CD4-positive, alpha-beta T cell treated with Interferon alpha-2 for 1 hour (primary cell): ENCODE measurements around the gene SMYD1.

ENCODE experiments used
- DNase-seq, 2 donors: peaks; one replicate each; pipeline ENCODE4 v3.0.0-alpha.2; 2020 to 2022

The SMYD1 gene

DNA sequence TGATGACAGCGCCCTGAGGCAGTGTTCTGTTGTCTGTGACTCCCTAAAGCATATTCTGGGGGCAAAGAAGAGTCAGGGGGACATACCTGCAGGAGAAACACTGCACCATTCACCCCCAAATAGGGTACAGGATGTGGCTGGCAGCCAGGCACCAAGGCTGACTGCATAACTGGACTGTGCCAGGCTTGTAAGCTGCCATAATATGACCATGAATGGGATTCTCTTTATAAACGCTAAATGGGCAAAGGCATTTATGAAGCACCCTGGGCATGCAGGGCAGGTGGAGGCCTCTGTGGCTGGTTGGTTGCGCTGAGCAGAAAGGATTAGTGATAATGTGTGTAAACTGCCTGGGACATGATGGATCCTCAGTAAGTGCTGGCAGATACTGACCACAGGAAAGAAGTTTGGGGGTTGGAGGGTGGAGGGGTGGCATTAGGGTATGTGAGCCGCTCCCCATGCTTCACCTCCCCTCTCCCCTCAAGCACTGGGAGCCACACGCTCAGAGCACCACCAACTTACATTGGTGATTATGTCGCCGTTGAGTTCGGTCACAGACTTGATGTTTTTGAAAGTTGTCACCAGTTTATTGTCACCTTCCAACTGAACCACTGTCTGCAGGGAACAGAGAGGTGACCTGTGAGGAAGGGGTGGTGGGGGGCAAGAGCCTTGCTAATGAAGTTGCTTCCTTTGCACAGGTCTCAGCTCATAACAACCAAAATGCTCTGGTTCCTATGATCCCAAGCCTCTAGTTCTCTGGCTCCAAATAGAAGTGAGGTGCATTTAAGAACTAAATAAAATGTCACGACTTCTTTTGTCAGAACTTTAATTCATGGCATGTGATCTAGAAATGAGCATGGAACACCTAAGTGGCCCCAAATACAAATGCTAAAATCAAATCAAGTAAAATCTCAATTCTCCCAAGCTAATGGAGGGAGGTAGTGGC, 56.6 kb downstream of the SMYD1 start:
- no peak for DNase-seq

DNA sequence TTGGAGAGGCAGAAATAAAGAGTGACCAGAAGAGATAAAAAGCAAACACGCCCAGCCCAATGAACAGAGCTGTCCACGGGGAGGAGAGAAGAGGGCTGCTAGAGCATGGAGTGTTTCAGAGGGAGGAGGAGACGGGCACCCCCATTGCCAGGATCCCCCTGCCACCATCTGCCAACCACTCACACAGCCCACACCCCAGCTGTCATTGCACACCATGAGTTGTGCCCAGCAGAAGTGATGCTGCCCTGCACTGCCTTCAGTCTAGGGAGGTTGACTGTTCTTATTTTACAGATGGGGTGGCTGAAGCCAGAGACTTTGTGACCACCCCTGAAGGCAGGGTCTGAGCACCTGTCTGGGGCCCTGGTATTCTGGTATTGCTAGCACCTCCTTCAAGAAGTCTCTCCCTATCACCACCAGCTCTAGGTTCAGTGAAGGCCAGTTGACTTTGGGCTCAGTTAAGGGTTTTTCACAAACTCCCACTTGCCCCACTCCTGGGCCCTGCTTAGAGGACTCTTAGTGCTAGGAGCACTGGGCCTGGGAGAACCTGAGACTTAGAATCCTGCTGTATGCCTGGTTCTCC, 57.8 kb downstream of the SMYD1 start:
- no peak for DNase-seq

DNA sequence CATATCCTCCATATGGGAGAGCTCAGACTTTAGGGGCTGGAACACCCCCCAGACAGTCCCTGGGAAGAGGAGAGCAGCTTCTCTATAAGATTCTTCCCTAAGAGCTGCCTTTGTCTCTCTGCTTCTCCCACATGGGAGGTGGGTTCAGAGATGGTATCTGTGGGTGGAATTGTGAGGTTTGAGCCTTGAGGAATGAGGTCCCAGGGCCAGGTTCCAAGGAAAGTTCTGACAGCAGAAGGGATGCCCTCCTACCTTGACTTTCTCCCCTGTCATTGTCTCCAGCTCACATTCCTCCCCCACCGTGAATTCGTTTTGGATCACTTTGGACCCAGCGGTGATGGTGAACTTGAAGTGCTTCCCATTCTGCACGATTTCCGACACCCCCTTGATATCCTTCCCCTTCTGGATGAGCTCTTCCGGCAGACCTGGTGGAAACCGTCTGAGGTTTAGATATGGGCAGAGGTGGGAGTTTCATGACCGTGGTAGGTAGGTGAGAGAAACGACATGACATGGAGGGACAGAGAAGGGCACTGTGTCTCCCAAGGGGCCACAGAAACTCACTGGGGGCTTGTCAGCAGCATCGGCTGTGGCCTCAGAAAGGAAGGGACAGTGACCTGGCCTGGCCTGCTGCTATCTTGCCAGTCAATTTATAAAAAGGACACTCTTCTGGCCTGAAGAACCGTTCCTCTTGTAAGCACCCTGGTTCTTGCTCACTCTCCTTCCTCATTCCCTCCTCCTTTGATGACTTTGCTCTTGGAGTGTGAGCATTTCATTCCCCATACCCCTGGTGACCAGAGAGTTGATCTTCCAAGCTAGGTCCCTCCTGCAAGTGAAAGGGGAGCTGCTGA, 58.5 kb downstream of the SMYD1 start:
- no peak for DNase-seq

DNA sequence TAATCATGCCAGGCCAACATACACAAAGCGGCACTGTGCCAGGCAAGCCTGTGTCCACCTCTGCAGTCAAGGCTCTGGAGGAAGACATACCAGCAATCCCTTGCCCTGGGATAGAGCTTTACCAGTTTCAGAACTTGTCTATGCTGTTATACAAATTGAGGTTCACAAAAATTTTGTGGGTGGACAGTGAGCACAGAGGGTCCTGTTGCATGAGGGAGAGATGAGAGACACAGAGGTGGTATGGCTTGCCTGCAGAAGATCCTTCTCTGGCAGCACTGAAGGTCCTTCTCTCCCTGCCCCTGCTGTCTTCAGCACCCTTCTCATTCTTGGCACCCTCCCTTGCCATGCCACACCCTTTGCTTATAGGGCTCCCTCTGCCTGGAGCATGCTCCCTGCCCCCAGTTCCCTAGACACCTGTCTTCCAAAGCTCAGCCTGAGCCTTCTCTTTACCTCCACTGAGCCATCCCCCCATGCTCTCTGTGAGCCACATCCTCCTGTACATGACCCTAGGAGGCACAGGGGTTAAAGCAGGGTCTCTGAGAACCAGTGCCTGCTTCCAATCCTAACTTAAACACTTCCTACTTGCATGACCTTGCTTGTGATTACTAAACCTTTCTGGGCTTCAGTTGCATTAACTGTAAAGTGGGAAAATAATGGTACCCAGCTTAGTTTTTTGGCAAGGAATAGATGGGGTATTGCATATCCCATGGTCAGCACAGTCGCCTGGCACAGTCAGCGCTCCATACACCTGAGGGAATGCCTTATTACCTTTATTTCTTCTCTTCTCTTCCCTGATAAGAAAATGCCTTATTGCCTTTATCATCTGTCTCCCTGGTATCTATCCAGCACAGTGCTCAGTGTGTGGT, 59.4 kb downstream of the SMYD1 start:
- DNase-seq, result no peak

DNA sequence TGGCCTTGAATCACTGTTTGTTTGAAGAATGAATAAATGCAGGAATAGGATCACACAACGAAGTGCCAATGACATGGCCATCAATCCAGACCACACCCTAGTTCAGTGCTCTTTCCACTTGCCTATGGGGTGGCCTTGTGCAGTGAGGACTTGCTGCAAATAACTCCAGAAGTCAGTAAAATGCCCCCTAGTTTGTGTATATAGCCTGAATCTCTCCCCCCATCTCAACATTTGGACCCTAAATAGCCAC, 59.9 kb downstream of the SMYD1 start:
- no peak for DNase-seq

DNA sequence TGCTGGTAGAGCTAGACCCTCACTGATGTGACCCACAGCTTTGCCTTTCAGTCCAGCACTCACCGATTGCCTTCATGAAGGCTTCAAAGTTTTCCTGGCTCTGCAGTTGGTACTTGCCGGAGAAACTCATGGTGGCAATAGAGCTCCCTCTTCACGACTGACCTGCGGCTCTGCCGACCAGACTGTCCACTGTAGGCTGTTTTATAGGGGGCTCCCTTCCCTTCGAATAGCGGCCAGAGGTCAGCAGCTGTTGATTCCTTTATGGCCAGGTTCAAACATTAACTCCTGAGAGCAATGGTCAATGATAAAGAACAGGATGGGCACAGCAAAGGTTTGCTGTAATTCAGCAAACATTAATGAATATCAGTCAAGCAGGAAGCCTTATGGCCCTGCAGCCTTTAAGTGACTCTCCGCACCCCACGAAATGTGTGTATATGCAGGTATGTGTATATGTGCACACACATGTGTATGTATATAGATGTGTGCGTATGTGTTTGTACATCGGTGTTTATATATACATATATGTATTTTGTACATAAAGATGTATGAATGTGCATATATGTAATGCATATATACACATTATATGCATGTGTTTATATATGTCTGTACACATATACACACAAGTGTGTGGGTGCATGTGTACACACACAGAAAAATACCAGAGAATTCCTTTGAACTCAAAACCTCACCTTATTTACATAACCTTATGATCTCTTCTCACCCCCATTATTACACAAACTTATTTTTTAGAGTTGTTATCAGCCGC, 60.4 kb downstream of the SMYD1 start, which contains the start of gene FABP1:
Gene FABP1, minus strand, starts transcription at position 175 of the 766 bp plus-strand sequence. Its CDS starts 45 bp downstream, at position 130.
- no peak for DNase-seq

DNA sequence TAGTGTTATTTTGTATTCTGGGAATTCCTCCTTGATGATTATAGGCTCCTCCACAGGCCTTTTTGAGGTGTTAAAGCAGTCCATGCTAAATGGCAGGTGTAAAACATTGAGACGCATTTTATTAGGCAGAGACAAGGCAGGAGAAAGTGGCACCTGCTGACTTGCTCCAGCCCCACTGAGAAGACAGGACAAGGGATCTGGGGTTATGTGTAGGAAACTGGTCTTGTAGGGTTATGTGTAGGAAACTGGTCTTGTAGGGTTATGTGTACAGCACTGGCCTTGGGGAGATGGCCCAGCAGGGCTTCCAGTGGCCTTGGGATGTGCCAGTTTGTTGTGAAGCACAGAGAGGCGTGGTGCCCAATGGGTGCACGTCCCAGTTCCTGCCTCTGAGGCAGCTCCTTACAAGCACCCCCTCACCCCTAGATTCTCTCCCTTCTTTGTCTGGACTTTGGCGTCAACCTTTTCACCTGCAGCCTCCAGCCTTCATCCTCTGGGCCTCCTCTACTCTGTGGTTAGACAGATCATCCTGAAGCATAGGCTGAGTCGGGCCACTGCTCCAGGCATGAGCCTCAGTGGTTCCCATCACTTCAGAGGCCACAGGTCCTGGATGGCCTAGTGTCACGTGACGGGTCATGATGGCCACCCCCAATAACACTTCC, 61.2 kb downstream of the SMYD1 start:
- no peak for DNase-seq

DNA sequence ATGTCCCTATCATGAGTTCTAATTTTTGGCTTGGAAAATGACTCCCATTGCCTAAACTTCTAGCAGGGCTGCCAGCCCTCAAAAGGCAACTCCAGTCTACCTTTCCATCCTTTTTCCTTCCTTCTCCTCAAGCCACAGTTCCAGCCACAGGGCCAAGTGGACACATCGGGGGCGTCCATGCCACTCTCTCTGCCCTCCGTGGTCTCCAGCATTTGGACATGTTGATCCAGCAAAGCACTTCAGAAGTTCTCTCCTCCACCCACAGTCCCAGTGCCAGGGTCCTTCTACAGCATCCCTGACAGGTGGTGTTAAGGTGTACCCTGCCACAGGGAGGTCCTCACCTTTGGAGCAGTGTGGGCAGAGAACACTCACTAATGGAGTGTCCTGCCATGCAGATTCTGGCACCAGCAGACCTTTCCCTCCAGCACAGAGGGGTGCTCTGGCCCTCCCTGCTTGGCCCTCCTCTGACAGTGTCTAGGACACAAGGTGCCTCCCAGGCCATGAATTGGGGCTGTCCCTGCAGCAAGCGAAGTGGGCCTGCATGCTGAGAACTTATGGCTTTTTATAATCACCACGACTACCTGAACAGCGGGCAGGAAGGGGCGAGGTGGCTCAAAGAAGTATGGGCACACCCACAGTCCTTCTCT, 61.8 kb downstream of the SMYD1 start:
- DNase-seq, result no peak

DNA sequence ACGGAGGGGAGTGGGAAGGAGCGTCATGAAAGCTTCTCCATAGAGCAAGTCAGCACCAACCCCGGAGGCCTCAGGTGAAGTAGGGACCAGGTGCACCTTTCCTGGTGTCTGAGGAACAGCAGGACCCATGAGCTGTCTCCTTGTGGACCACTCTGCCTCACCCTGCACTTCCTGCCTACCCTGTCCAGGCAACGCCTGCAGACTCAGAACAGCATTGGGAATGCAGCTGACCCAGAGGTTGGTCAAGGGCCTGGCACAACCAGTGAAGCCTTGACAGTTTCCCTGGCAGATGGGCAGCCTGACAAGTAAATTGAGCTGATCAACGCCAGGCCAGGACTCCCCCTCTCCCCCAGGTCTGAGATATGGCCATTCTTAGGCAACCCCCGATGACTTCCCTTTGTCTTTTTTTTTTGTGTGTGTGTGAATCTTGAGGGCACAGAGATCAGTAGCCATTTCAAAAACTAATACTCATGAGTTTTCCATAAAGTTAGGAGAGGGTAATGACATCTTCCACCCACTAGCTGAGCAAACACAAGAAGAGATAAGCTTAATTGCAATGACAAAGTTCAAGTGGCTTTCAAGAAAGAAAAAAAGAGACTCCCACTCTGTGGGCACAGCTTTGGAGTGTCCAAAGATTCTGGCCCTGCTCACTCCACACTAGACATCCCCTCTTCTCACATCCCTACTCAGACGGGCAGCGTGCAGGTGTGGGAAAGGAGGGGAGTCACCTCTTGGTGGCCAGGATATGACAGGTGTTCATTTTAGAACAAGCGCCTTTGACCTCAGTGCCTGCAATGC, 63.8 kb downstream of the SMYD1 start:
- no peak for DNase-seq

DNA sequence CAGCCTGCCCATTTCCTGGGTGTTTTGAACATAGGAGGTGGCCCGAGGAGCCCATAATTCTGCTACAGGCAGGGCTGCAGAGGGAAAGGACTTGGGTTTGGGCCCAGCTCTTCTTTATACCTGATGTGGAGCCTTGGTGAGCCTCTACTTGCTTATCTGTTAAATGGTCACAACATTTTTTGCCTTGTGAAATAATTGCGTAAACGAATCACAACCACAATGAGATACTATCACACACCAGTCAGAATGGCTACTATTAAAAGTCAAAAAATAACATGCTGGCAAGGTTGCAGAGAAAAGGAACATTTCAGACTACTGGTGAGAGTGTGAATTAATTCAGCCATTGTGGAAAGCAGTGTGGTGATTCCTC, 64.4 kb downstream of the SMYD1 start:
- DNase-seq, result no peak

DNA sequence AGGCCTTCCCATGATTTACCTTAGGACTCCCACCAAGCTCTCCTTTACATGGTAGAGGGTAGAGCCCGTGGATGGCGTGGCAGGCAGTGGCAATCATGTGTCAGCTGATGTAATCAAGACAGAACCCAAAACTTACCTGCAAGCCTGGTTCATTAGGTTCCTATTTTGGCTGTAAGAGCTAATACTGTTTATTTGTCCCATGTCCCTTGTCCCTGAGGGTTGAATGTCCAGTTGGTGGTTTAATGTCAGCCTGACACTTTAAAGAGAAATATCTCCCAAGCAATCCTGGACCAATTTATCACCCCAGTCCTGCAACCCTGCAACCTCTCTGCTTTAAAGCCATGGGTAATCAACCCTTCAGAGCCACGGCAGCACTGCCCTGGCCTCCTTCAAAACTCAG, 66.2 kb downstream of the SMYD1 start:
- DNase-seq, result no peak

DNA sequence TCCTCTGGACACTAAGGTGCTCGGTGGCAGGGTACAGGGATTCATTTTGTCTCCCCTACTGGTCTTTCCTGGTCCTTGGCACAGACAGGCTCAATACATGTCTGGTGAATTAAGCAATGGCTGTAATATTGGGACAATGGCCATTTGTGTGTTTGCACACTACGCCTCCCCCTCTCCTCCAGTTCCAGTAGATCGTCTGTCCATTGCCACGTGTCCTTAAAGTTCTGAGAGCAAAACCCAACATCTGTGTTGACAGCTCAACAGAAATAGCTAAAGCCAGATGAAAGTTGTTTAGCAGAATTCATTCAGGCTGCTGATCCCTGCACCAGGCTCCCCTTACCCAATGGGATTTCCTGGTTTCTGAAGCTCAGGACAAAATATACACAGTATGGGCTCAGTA, 69.2 kb downstream of the SMYD1 start:
- no peak for DNase-seq

DNA sequence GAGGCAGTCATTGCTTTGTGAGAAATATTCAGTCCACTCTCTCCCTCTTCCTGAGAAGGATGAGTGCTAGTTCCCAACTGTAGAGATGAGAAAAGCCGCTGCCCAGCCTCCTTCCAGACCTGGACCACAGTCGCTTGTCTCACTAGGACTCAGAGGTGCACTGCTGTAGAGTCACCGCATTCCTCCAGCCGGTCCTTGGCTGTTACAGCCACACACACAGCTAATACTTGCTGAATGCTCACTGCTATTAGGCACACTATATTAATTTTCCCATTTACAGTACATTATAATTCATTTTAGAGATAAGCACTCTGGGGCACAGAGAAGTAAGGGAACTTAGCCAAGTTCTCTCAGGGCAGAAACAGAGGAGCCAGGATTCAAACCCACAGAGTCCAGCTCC, 70.2 kb downstream of the SMYD1 start:
- no peak for DNase-seq

DNA sequence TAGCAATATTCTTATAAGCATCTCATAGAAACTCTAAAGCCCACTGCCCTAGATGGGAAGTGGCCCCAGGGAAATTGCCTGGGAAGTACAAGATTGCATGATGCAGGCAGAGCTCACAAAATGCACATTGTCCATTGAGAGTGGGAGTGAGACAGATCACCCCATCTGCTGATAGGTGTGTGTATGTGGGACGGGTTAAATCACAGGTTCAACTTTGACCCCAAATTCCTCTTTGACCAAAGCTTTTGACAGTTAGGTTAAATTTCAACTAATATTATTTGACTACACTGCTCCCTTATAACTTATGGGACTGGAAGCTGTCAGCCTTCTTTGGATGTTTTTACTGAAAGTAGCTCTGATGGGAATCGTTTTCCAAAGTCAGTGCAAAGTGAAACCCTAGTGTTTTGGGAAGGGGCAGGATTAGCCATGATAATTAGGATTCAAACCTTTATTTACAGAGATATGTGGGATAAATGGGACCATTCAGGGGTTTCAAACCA, 71.6 kb downstream of the SMYD1 start:
- no peak for DNase-seq

DNA sequence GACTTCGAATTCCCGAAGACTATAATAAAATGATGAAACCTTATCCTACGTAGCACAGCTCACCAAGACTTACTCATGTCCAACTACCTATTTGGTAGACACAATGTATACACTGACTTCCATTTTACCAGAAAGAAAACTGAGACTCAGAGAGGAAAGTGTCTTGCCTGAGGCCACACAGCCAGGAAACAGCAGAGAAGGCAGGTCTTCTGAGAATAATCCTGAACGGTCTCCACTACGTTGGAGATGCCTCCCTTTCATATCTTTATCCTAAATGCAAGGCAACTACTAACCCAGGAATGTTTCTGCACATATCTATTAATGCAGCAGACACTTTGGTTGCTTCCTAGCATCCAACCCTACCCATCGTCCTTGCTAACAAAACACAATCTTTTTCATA, 72.2 kb downstream of the SMYD1 start:
- DNase-seq, result no peak

DNA sequence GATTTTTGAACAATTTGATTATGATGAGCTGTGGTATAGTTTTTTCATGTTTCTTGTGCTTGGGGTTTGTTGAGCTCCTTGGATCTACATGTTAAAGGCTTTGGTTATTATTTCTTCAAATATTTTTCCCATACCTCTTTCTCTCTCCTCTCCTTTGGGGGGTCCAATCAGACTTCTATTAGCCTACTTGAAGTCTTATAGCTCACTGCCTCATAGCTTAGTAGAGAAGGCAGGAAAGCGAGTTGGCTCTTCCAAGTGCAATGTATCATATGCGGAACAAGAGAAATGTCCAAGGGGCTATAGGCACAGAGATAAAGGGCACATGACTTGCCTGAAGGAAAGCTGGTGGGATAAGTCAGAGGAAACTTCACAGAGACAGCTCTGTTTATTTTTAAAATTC, 74.3 kb downstream of the SMYD1 start:
- no peak for DNase-seq

DNA sequence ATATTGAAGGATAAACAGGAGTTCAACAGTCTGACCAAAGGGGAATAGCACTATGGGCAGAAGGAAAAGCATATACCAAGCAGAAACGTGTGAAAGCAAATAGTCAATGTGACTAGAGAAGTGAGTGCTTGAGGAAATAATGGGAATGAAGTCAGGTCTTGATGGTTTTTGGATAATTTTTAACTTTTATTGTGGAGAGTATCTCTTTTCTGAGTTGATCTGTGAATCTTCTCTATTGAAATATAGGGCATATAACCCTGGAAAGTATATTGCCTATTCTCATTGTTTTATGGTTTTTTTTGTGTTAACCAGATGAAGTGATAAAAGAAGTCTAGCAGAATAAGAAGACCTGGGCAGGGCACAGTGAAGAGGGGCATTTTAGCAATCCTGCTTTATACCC, 76.6 kb downstream of the SMYD1 start:
- DNase-seq, result no peak

DNA sequence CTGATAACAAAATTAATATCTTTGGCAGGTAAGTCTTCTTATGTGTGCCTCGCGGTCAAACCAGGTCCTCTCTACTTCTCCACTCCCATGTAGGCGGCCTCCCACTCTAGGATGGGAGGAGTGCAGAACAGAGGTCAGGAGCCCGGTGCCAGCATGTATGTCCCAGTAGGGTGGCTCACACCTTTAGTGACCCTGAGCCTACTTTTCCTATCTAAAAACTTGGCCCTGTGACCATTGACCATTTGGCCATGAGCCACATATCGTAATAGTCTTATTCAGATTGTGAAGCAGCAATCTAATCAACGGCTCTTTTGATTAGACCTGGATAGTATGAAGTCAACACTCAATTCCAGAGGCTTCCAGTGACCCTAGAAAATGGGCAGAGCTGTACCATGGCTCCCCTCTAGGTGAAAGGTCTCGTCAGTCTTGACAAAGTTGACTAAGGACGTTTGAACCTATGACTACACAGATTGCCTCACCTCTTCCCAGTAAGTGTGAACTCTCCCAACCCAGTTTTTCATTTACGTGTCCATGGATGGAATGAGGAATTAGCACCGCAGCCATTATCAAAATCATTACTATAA, 77.4 kb downstream of the SMYD1 start:
- DNase-seq, result no peak

DNA sequence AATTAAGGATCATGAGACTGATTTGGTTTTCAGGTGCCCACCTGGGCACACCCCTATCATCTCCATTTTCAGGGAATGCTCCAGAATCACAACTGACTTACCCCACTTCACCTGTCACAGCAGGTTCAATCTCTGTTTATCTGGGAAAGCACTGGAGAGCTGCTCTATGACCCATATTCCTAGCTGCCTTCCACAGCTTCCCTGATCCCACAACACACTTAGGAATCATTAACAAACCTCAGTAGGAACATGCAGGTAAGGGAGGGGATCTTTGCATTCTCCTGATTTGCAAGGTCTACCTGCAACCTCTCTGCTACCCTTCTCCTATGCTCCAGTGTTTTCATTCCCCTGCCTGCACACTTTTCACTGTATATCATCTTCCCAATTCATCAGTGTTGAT, 79.0 kb downstream of the SMYD1 start:
- no peak for DNase-seq

DNA sequence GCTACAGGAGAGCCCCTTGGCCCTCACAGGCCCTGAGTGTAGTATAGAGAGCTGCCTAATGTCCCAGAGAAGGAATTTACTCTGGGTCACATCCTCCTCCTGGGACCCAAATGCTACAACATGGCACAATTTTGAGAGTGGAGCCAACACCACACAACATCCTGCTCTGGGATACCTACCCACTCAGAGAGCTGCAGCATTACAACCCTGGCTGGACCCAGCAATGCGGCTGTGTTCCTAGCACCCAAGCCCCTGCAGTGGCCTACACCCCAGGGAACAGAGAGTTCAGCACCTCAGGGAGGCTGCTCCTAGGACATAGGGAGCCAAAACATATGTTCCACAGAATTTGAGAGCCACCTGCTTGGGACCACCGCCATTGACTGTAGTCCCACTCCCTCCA, 79.5 kb downstream of the SMYD1 start:
- no peak for DNase-seq
